Midbrain (tissue), 1 donor: ENCODE measurements around the gene RSBN1L.

Experiments used
- DNase-seq: peaks from one replicate; lab custom pipeline; 2025; lab: John Stamatoyannopoulos, UW

The RSBN1L gene

GRCh38 chr7:77806425-77806824 lies 110.2 kb downstream of the RSBN1L start:
- DNase-seq, result no peak

- DNase-seq, result no peak
Observed at GRCh38 chr7:77808517-77808916, 112.3 kb downstream of the RSBN1L start.

GRCh38 chr7:77811516-77812289 lies 115.4 kb downstream of the RSBN1L start:
- no peak for DNase-seq

- no peak for DNase-seq
Observed at GRCh38 chr7:77812290-77812685, 116.0 kb downstream of the RSBN1L start.

- DNase-seq, result no peak
Observed at GRCh38 chr7:77813180-77813579, 116.9 kb downstream of the RSBN1L start.

- no peak for DNase-seq
Observed at GRCh38 chr7:77819021-77819420, 122.8 kb downstream of the RSBN1L start.

- DNase-seq, result no peak
Observed at GRCh38 chr7:77820967-77821366, 124.7 kb downstream of the RSBN1L start.

- DNase-seq, result no peak
Observed at GRCh38 chr7:77822269-77822668, 126.0 kb downstream of the RSBN1L start.

GRCh38 chr7:77823787-77824186 lies 127.5 kb downstream of the RSBN1L start:
- no peak for DNase-seq

GRCh38 chr7:77824636-77825035 lies 128.4 kb downstream of the RSBN1L start:
- no peak for DNase-seq

GRCh38 chr7:77825131-77825530 lies 128.9 kb downstream of the RSBN1L start:
- no peak for DNase-seq

GRCh38 chr7:77826300-77826699 lies 130.0 kb downstream of the RSBN1L start:
- no peak for DNase-seq

GRCh38 chr7:77827999-77828398 lies 131.7 kb downstream of the RSBN1L start:
- DNase-seq, result no peak

- no peak for DNase-seq
Observed at GRCh38 chr7:77830649-77831355, 134.5 kb downstream of the RSBN1L start.

- DNase-seq, result no peak
Observed at GRCh38 chr7:77831481-77831880, 135.2 kb downstream of the RSBN1L start.

- no peak for DNase-seq
Observed at GRCh38 chr7:77831953-77832352, 135.7 kb downstream of the RSBN1L start.
